ELR (cell line): ENCODE data around the gene CLIC5.
A peak's percentile ranks its signal among the peaks of the same experiment; 100 is the strongest.

ENCODE experiments used
- DNase-seq: peaks from one replicate; pipeline ENCODE4 v3.0.0-alpha.2; 2015; ENCODE audit warnings: low read depth

Gene CLIC5

DNA sequence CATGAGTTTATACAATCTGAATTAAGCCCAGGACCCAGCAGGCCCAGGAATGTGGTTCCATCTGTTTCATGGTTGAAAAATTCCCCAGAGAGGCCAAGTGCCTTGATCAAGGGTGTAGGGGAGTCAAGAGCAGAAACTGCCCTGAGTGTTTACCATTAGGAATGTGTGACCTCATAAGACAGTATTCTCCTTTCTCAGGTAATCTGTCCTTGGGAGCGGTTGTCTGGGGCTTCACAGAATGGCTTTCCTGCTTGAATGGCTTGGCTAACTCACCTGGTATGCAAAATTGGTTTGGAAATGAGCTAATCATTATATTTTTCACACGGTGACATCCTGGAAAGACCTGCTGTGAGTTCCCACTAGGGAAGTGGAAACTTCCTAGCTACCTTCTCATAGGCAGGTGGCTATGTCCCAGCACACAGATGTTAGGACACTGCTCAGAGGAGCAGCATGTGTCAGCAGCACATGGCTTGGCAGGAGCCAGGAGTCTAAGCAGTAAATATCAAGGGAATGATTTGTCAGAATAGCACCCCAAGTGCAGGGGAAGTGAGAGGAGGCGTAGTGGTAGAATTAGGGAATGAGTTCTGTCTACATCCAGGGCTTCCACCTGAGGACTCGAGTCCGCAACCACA lies 17.7 kb downstream of the CLIC5 start:
- DNase-seq = no peak

DNA sequence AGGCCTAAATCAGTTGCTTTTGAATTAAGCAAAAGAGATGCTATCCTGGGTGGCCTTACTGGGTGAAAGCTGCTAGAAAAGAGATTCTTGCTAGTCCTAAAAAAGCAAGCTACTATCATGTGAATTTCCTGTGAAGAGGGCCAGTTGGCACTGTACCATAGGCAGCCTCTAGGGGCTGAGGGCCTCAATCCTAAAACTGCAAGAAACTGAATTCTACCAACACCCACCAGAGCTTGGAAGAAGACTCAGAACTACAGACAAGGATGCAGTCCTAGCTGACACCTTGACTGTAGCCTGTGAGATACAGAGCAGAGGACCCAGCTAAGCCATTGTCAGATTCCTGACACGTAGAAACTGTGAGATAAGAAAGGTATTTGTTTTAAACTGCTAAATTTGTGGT lies 24.5 kb downstream of the CLIC5 start:
- DNase-seq = no peak

DNA sequence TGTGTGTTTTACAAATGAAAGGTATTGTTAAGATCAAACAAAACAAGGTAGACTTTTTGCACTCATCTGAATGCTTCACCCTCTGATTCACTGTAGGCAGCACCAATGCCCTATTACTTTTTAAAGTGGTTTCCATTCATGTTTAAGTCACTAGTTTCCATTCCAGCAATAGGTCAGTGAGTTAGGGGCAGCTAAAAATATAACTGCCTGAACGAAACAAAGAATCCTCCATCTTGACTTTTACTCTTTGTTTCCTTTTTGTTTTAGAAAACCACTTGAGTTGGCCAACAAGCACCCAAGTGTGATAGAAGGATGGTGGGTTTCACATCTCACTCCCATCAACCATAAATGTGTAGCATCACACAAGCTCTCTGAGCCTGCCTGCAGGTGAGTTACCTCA lies 25.5 kb downstream of the CLIC5 start:
- no peak for DNase-seq

DNA sequence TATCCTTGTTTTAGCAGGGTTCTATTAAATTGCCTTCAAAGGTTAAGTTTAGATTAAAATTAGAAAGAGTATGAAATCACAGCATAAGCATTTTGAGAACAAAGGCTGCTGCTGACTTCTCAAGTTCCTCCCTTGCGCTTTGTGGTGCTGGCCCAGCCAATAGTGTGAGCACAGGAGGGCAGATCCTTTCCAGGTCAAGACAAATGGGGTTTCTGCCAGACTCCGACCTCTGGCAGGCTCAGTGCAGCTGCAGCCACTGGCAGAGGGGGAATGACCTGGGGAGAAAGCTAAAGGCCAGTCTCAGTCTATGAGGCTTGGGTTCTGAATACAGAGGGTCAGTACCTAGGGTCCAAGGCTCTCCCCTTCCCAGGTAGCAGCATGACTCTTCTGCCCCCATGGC lies 27.0 kb downstream of the CLIC5 start:
- no peak for DNase-seq

DNA sequence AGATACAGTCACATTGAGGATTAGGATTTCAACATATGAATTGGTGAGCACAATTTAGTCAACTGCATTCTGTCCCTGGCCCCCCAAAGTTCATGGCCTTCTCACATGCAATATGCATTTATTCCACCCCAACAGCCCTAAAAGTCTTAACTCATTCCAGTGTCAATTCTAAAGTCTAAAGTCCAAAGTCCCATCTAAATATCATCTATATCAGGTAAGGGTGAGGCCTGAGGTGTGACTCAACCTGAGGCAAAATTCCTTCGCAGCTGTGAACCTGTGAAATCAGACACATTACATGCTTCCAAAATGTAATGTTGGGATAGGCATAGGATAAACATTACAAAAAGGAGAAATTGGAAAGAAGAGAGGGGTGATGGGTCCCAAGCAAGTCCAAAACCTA lies 27.8 kb downstream of the CLIC5 start:
- no peak for DNase-seq

DNA sequence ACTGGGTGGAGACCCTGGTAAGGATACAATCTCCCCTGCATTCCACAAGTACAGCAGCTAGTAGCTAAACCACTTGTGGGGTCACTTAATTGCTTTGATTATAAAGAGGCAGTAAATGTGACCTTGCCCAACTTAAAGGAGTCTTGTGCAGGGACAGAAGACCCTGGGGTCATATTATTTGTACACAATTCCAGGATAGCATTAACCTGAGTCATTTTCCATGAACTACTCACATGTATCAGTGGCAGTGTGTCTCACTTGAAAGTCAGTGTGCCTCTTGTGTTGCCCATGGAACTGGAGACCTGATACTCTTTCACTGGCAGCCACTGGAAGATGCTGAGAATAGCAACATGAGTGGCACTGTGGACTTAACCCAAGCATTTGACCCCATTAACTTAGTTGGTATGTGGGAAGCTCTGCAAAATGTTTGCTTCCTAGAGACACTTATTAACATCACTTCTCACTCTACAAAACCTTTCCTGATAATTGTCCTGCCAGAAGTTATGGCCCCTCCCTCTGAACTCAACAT lies 28.9 kb downstream of the CLIC5 start:
- DNase-seq = no peak

DNA sequence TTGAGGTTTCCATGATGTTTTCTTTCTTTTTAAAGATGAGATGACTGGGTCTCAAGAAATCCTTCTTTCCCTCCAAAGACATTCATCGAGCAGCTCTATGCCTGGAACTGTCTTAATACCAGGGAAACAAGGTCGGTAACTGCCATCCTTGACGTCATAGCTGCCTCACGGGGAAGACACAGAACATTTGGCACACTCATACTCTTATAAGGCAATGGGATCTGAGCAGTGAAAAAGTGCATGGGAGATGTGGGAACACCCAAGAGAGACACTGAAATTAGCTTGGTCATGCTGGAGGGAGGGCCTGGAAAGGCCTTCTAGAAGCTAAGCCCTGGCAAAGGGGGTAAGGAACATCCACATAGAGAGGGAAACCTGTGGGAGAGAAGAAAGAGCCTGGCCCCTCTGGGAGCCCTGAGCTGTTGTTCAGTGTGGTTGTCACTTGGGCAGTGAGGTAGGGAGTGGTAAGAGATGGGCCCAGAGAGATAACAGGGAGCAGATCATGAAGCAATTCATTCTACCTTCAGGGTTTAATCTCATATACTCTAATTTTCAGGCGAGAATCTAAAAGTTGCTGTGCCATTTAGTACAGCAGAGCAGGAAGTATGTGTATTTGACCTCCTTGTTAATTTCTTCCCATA lies 30.8 kb downstream of the CLIC5 start:
- no peak for DNase-seq

DNA sequence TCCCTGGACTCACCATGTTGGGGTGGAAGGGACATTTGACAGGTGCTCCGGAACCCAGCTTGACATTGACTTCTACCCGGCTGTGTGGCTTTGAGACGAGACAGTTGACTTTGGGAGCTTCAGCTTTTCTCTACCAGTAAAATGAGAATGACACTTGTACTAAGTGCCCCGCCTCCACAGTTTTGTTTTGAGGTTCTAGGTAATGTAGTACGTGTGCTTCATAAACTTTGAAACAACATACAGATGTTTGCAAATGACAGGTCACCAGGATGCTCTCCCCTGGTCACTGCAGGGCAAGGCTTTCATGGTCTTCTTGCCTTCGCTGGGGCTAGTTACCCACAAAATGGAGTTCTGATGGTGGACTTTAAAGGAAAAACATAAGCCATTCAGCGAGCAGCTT lies 31.3 kb downstream of the CLIC5 start:
- no peak for DNase-seq

DNA sequence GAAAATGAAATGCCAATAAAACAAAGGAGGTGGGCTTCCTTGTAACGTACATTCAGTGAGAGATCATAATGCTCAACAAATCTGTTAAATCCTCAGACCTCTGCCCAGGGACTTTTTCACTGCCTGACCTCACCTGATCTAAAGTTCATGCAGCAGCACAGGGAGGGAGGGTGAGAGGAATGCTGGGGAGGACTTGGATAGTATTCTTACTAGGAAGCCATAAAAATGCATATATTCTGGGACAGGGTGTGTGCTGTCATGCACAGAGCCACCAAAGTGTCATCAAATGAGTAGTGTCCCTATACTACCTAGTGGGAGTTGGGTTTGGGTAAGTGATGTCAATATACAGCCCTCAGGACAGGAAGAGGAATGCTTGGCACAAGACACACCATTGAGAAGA lies 32.6 kb downstream of the CLIC5 start:
- DNase-seq = no peak

DNA sequence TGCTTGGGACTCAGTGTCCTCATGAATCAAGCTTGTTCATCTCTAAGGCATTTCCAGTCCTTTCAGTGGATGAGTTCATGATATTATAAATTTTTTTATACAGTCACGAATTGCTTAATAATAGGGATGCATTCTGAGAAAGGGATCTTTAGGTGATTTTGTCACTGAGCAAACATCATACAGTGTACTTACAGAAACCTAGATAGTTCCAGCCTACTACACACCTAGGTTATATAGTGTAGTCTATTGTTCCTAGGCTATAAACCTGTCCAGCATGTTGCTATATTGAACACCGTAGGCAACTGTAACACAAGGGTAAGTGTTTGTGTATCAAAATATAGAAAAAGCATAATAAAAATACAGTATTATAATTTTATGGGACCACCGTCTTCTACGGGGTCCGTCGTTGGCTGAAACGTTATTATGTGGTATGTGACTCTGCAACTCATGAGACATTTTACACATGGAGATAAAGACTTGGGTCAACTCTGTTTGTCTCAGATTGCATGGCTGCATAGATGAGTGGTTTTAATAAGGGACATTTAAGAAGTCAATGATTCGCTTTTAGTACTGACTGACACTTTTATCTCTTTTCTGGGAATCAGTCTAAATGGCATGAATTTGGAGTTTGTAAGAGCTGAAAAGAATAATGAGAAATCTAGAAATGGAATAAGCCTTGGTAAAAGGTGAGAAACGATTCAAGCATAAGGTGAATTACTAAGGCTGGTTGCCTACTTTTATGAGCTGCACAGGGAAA lies 33.2 kb downstream of the CLIC5 start:
- no peak for DNase-seq

DNA sequence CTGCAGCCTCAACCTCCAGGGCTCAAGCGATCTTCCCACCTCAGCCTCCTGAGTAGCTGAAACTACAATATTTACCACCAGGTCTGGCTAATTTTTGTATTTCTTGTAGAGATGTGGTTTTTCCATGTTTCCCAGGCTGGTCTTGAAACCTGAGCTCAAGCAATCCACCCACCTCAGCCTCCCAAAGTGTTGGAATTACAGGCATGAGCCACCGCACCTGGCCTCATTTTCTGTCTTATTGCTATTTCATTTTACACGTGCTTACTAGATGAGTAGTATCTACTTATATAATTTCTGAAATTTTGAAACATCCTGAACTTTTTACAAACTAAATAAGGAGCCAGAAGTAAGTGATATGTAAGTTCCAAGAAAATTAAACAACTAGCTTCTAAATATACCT lies 34.6 kb downstream of the CLIC5 start:
- no peak for DNase-seq

DNA sequence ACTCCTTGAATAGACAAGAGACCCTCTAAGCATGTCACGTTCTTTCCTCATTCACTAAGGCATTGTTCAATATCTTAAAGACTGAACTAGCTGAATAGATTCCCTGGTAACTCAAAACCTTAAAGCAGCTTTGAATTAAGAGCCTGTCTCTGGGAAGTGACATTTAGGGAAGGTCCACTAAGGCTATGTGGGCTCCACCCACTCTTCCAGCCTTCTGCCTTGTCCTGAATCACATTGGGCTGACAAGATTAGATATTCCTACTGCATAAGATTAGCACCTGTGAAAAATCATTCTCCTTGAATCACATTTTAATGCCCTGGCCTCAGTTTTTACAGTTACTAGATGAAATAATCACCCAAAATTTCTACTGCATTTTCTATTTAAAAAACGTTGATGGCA lies 36.3 kb downstream of the CLIC5 start:
- DNase-seq = no peak

DNA sequence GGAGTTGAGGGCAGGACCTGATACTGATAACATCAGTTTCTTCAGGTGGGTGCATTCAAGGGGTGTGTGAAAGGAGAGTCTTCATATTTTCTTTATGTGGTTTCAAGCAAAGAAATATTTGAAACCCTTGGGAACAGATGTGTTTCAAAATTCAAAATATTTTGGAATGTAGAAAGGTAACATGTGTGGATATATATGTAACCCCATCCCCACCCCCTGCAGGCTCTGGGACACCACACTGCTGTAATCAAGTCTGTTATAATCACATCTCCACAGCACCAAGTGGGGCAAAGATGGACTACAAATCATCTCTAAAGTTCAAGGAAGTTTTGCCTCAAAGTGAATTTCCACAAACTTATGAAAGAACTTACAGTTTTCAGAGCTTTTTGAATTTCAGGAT lies 41.1 kb downstream of the CLIC5 start:
- DNase-seq = no peak

DNA sequence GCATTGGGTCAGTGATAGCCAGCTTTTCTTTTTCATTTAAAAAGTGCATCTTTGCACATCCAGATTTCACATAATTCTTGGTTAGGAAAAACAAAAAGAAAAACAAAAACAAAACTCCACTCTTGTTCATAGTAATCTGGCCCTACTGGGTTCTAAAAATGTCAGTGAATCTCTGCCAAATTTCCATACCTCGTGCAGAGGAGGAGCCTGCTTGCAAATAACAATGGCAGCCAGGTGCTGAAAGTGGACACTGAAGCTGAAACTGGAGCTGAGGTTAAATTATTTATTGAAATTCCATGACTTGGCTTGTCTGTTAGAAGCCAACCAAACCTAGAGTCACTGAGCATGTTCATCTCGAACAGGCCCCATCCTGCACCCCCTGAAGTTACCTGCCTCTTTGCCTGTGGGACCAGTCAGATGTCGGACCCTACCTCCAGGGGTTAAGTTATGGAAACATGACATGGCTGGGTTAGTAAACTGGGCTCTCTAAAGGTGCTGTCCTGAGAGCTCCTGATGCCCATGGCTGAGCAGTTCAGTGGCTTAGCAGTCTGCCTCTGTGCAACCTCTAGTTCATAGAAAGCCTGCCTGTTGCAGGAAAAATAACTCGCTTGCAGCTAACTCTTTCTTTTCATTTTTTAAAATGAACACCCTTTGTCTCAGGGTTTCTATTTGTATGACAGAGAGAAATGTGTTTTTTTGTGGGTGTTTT lies 42.7 kb downstream of the CLIC5 start:
- DNase-seq = no peak

DNA sequence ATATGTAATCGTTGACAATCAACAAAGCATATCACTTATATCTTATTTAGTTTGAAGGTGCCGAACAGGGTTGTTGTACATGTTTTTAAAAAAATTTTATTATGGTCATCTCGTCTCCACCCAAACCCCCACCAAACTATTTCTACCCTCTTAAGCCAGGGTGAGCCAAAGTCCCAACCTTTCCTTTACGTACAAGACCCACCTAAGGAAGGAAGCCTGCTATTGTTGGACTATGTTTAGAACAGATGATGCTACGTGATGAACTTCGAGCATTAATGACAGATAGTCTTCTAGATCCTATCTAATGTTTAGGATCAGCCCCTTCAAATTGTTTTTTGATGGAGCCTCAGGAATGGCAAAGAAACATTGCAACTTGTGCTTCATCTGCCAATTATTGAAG lies 44.4 kb downstream of the CLIC5 start:
- no peak for DNase-seq

DNA sequence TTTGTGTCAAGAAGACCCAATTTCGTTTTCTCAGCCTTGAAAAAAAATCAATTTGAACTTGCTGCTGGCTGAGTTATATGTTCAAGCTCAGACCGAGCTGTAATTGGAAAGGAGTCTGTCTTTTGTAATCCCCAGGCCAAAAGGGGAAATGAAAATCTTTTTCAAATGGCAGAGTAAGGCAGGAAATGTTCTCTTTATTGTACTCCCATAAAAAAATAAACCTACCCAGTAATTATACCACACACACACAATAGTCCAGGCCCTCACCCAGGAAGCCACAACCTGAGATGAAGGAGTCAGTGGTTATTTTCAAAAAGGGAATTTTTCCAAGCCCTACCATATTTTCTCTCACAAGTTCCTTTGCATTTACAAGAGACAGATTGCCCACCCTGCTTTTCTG lies 45.3 kb downstream of the CLIC5 start:
- DNase-seq = no peak

DNA sequence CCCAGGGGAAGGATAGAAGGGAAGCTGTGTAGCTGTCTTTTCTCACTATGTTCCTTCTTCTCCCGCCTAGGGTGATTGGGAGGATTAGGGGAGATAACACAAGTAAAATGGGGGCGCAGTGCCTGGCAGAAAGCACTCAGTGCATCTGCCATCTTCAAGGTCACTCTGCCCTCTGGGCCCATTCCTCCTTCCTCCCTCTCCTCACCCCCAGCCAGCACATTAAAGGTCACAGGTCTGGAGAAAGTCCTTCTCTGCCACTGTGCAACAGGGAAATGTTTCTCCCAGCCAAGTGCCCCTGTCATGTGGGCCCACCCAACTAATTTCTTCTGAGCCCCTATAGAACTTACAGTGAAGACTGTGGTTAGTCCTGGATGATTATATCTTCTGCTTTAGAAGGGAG lies 45.8 kb downstream of the CLIC5 start:
- no peak for DNase-seq

DNA sequence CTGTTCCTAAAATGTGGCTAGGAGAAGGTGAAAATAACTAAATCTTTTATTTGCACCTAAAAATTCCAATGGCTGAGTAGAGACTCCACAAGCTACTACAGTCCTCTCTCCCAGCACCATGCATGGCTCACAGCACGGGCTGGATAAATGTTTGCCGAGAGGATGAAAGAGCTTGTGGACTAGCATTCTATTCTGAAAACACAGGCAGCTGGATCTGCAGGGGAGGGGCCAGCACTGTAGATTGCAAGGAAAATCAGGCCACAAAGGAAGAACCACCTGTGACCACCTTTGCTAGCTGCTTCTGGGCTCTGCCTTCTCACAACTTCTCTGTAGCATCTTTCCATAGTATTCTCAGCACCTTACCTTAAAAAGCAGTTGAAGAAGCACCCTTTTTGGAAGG lies 46.6 kb downstream of the CLIC5 start:
- no peak for DNase-seq

DNA sequence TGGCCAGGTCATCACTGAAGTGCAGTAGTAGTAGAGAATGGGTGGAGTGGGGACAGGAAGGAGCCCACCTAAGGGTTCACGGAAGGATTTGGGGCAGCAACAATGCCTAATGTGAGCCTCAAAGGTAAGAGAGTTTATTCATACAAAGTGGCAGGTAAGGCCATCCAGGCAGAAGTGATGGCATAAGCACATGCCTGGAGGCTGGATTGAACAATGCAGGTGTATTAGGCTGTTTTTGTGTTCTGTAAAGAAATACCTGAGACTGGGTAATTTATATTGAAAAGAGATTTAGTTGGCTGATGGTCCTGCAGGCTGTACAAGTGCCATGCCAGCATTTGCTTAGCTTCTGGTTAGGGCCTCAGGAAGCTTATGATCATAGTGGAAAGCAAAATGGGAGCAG lies 48.3 kb downstream of the CLIC5 start:
- no peak for DNase-seq

DNA sequence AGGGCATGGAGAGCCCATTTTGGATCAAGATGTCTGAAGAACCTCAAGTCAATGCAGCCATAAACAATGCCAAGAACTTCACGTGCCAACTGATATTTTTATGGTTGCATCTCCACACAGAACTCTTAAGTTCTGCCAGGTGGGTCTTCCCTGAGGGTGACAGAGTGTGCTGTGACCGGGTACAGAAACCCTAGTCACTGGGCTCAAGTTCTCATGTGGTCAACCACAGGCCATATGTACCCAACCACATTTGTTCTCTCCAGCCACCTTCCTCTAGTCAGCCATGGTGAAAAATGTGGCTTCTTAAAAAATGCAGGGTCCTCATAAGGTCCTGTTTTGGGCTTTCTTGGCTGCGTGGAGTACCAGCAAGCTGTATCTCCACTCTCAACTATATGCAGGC lies 48.9 kb downstream of the CLIC5 start:
- DNase-seq = no peak

DNA sequence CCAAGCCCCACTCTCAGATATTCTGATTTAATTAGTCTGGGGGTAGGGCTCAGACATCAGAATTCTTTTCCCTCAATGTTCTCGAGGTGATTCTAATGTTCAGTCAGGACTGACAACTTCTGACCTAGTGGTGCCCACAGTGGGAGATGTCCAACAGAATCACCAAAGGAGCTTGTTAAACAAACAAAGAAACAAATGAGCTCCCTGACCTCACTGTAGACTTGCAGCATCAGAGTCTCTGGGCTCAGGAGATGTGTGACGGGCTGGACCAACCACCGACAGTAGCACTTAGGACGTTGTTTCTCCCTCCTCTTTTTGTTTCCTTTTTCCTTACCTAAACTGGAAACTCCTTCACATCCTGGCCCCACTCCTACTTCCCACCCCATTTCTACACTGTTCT lies 49.3 kb downstream of the CLIC5 start:
- DNase-seq = no peak

DNA sequence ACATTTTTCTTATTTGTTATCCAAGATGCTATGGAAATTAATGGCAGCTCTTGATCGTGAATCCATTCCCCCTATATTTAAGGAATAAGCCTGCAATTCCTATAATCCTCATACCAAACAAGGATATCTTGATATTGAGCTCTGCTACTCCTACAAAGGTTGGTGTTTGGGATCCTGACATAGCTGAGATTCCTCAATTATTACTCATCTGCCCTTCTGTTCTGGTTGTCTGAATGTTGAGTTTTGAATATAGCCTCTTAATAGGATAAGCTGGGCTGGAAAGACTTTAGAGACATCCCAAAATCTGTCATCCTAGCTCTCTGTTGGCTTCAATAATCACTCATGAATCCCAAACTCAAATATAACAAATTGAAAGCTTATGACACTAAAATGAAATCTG lies 49.9 kb downstream of the CLIC5 start:
- DNase-seq = peak; percentile 55

DNA sequence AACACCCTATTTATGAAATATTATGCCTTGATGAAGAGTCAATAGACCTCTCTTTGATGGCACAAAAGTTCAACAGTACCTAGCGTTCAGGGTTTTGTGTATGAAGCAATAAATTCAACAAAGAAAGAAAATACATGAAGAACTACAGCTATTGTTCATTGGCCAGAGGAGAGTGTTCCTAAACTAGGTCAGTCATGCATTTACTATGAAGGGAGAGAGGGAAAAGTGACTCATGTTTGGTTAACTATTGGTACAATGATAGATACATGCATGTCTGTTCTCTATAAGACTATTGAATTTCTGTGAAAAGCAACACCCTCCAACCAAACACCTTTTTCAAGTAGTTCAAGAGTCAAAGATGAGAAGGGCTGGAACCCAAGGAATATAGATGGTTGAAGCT lies 50.7 kb downstream of the CLIC5 start:
- DNase-seq = peak; percentile 19
